Measurements from ENCODE around the gene LINC01488. TPM values are rescaled to one million over a fixed set of nuclear protein-coding genes. Genes with fewer than 3 reads are reported as not detected.

LINC01488 gene
- total RNA-seq, 2 donors from 2014 or later, result not detected

- H3K9me3 Mint-ChIP-seq, result no peaks in the 10 kb centered on the region
These were observed 2.4 kb downstream of the LINC01488 start for GRCh38 chr11:69483691-69484426.

GRCh38 chr11:69484427-69485259, 3.2 kb downstream of the LINC01488 start:
- Mint-ChIP-seq H3K27ac (no peak overlapping the region), H3K36me3 (no peaks in the 10 kb centered on the region), H3K9me3 (no peaks in the 10 kb centered on the region)
- DNase-seq (ENCODE audit: low spot score in 2 of 2) (no peak), ATAC-seq (no peak)

More at GRCh38 chr11:69483691-69484426, 2.4 kb downstream of the LINC01488 start:
- Mint-ChIP-seq H3K36me3 (no peaks in the 10 kb centered on the region), H3K27ac (no peak overlapping the region)
- ATAC-seq (no peak), DNase-seq (ENCODE audit: low spot score in 2 of 2) (no peak)

DNA sequence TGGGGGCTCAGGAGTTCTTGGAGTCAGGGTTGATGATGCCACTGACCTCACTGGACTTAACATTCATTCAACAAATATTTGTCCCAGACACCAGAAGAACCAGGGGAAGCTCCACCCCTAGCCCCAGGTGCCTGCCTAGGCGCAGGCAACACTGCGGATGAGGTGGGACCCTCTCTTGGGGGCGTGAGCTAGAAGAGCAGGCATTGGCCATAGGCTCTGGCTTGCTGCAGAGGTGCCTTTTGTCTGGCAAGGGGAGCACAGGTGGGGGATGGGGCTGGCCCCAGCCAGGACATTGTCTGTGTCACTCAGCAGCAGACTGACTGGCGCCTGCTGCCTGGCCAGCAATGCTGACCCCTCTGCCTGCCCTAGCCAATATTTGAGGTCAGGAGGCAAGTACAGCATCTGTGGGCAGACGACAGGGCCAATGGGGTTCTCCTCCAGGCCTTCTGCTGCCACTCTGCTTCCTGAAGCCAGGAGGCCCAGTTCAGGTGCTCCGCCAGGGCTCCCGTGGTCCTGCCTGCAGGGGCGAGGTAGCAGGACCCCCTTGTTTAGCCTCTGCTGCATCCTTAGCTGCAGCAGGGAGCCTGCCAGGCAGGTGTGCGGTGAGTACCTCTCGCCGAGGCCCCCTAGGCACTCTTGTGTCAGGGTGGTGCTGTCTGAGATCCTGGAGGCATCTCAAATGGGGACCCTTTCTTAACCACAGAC, 4.0 kb downstream of the LINC01488 start:
- no peak for ATAC-seq
- Mint-ChIP-seq H3K36me3 (no peaks in the 10 kb centered on the region), H3K27ac (no peak overlapping the region)

GRCh38 chr11:69486056-69486772, 4.8 kb downstream of the LINC01488 start:
- no peaks in the 10 kb centered on the region for H3K9me3 Mint-ChIP-seq
- no peak overlapping the region for H3K27ac Mint-ChIP-seq
- ATAC-seq, result no peak
- H3K36me3 Mint-ChIP-seq, result no peaks in the 10 kb centered on the region
- no peak for DNase-seq (ENCODE audit: low spot score in 2 of 2)

More for the DNA sequence above, 4.0 kb downstream of the LINC01488 start:
- DNase-seq (ENCODE audit: low spot score in 2 of 2), result no peak
- H3K9me3 Mint-ChIP-seq, result no peaks in the 10 kb centered on the region

GRCh38 chr11:69486773-69487291, 5.4 kb downstream of the LINC01488 start:
- Mint-ChIP-seq H3K27ac (no peak overlapping the region), H3K9me3 (no peaks in the 10 kb centered on the region), H3K36me3 (no peaks in the 10 kb centered on the region)
- no peak for DNase-seq (ENCODE audit: low spot score in 2 of 2)
- ATAC-seq, result no peak

DNA sequence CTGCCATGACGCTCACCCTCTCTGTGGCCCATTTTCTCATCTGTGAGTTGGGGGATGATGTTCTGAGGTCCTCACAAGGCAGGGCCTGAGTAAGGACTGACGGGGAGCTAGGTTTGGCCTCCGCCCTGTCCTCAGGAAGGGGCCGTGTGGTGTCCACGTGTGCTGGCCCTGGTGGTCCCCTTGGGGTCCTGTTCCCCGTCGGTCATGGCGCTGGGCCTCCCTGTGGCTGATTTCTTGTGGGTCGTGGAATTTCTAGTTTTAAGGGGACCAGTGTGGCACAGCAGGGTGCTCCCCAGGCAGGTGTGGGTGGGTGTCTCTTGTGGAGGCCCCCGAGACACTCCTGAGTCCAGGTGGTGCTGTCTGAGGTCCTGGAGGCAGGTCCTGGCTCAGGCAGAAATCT, 5.9 kb downstream of the LINC01488 start:
- H3K9me3 Mint-ChIP-seq, result no peaks in the 10 kb centered on the region
- no peak for DNase-seq (ENCODE audit: low spot score in 2 of 2)
- no peak for ATAC-seq
- H3K36me3 Mint-ChIP-seq, result no peaks in the 10 kb centered on the region
- no peak overlapping the region for H3K27ac Mint-ChIP-seq

- Mint-ChIP-seq H3K36me3 (no peaks in the 10 kb centered on the region), H3K27ac (no peak overlapping the region), H3K9me3 (no peaks in the 10 kb centered on the region)
- DNase-seq (ENCODE audit: low spot score in 2 of 2) (no peak), ATAC-seq (no peak)
These were observed 6.5 kb downstream of the LINC01488 start for GRCh38 chr11:69487849-69488542.

DNA sequence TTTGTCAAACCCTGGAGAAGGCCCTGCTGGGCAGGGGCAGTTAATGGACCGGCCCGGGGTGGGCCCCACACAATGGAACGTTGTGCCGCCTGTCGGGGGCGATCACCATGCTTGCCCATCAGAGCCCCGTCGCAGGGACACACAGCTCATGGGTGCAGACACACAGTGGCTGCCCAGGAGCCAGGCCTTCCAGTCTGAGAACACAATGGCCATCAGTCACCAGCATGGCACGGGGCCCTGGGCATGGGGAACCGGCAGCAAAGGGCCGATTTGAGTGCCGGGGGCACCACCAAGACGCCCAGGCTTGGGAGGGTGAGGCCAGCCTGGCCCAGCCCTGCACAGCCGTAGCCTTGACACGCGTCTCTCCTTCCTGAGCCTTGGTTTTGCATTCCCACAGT, 7.1 kb downstream of the LINC01488 start:
- no peak for ATAC-seq
- Mint-ChIP-seq H3K36me3 (no peaks in the 10 kb centered on the region), H3K27ac (no peak overlapping the region), H3K9me3 (no peaks in the 10 kb centered on the region)
- no peak for DNase-seq (ENCODE audit: low spot score in 2 of 2)

DNA sequence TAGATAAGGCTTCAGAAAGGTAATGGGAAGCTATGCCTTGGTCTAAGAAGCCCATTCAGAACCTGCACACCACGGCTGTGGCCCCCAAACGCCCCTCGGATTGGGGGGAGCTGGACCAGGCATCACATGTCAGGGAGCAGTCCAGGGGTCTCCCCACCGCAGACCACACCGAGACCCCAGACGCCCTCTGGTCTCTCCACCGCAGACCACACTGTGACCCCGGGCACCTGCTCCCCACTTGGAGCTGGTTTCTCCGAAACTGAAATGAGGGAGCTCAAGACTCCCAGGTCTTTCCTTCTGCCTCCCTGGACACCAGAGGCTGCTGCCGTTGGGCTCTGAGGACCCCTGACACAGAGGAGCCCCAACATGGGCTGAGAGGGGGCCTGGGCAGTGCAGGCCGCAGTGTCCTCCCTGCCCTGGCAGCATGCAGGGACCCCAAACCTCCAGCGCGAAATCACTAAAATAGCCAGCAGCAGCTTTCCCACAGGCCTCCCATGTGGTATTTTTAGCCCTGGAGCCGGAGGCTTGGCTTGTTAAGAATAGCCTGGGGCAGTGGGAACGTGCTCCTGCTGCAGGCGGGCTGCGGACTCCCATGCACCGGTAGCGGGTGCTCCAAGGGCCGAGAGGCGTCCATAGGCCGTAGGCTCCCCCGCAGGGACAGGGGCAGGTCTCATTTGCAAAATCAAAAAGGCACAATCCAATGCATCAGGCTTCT, 7.7 kb downstream of the LINC01488 start:
- H3K9me3 Mint-ChIP-seq, result no peaks in the 10 kb centered on the region
- ATAC-seq, result no peak
- H3K36me3 Mint-ChIP-seq, result no peaks in the 10 kb centered on the region
- no peak overlapping the region for H3K27ac Mint-ChIP-seq
- DNase-seq (ENCODE audit: low spot score in 2 of 2), result no peak

DNA sequence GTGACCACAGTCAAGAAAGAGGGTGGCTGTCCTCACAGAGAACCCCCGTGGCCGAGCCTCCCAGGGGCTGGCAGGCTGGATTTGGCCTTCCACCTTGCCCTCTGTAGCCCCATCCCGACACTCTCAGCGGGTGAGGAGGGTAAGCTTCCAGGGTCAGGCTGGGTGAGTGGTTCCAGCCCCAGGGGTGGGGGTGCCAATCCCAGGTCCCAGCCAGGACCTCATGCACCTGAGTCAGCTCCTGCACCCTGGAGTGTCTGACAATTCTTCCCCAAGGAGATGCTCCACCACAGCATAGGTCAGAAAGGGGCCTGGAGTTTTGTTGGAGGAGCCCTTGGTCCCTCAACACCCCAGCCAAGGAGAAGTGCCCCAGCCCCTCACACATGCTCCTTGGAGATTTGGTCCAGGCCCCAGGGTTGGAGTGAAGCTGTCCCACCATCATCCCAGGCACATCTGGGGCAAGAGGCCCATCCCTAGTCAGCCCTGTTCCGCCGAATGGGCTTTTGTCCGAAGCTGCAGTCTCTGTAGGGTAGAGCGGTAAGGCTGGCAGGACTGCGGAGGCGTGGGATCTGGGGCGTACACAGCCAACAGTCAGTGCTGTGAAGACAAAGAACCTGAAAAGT, 8.4 kb downstream of the LINC01488 start:
- Mint-ChIP-seq H3K9me3 (no peaks in the 10 kb centered on the region), H3K27ac (no peak overlapping the region), H3K36me3 (no peaks in the 10 kb centered on the region)
- no peak for DNase-seq (ENCODE audit: low spot score in 2 of 2)
- no peak for ATAC-seq

- DNase-seq (ENCODE audit: low spot score in 2 of 2) (no peak), ATAC-seq (no peak)
- no peaks in the 10 kb centered on the region for H3K36me3 Mint-ChIP-seq
- no peaks in the 10 kb centered on the region for H3K9me3 Mint-ChIP-seq
- no peak overlapping the region for H3K27ac Mint-ChIP-seq
These were observed 9.1 kb downstream of the LINC01488 start for GRCh38 chr11:69490516-69490915.

DNA sequence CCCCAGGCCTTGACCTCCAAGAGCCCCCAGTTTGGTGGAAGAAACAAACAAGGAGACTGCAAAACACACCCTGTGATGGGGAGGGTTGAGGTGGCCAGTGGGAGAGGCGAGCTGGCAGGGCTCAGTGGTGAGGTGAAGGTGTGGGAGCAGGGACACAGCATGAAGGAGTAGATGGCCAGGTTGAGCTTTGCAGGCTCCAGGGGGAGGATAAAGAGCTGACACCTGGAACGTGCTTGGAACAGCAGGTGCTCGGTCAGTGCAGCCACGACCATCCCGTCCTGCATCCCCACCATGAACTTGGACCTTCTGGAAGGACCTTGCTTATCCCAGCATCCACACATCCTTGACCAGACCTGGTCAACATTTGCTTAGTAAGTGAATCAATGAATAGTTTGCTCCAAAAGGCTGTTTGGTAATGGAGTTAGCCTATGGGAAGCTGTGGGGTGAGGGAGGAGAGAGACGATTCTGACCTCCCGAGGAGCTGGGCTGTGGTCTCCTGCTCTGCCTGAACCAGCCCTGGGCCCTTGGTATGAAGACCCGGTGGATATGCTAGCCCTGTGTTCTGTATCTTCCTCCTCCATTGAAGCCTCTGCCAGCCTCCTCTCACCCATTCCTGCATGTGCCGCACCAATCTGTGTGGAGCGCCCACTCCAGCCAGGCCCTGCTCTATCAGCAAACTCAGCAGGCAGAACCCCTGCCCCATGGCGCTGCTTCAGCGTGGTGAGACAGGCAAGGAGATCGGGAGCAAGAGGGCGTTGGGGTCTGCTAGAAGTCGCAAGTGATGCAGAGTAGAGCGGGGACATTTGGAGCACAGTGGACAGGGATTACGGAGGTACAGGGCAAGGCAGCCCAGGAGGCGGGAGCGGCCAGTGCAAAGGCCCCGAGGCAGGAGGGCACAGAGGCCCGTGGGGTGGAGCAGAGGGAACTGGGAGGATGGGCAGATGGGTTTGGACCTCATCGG, 9.9 kb downstream of the LINC01488 start:
- no peak overlapping the region for H3K27ac Mint-ChIP-seq
- no peak for DNase-seq (ENCODE audit: low spot score in 2 of 2)
- no peak for ATAC-seq
- H3K36me3 Mint-ChIP-seq, result no peaks in the 10 kb centered on the region
- no peaks in the 10 kb centered on the region for H3K9me3 Mint-ChIP-seq

GRCh38 chr11:69492201-69492991, 10.9 kb downstream of the LINC01488 start:
- ATAC-seq (no peak), DNase-seq (ENCODE audit: low spot score in 2 of 2) (no peak)
- H3K9me3 Mint-ChIP-seq, result no peaks in the 10 kb centered on the region
- H3K27ac Mint-ChIP-seq, result no peak overlapping the region
- H3K36me3 Mint-ChIP-seq, result no peaks in the 10 kb centered on the region

Measured in activated naive CD4-positive, alpha-beta T cell treated with anti-CD3 and anti-CD28 coated beads, Interleukin-2, amount 50 U/mL, for 72 hours (primary cell).